HCT116 (cell line): ENCODE data around the gene CHID1.

Source experiments
- CBX3 ChIP-seq: IDR thresholded peaks from 2 replicates; pipeline ENCODE4 v1.6.1; 2012; ENCODE audit warnings: low read depth
- CTCF ChIP-seq, 3 experiments: fragments of 200-600 bp in 1 of 3; sonication (generic) in 1 of 3; IDR thresholded peaks in 2 of 3; conservative IDR thresholded peaks in 1 of 3; 2 replicates each; pipeline ENCODE4 v1.5.1; 2012 to 2017; ENCODE audit warnings: low read depth in 2 of 3, low read length in 2 of 3, antibody characterized with exemption in 1 of 3, borderline replicate concordance in 1 of 3, control low read depth in 1 of 3, mild to moderate bottlenecking in 1 of 3, mixed read lengths in 1 of 3, mixed run types in 1 of 3, moderate library complexity in 1 of 3; ENCODE audit not compliant: insufficient read depth in 1 of 3
- EZH2 ChIP-seq: fragments of 200-600 bp; sonication (generic); IDR thresholded peaks from 2 replicates; pipeline ENCODE4 v1.6.1; 2017; ENCODE audit warnings: antibody characterized with exemption, mixed run types
- EZH2phosphoT487 ChIP-seq: fragments of 200-600 bp; IDR thresholded peaks from 2 replicates; pipeline ENCODE4 v1.6.1; 2018; ENCODE audit warnings: antibody characterized with exemption, borderline replicate concordance
- MAX ChIP-seq: IDR thresholded peaks from 2 replicates; pipeline ENCODE4 v1.6.1; 2012
- POLR2A ChIP-seq: IDR thresholded peaks from 2 replicates; pipeline ENCODE4 v1.7.0; 2011; ENCODE audit warnings: borderline replicate concordance; ENCODE audit not compliant: insufficient read depth, insufficient read length; ENCODE audit errors: extremely low read depth
- POLR2AphosphoS5 ChIP-seq: IDR thresholded peaks from 2 replicates; pipeline ENCODE4 v1.6.1; 2011; ENCODE audit warnings: mild to moderate bottlenecking, low read depth, low read length, moderate library complexity
- RAD21 ChIP-seq: IDR thresholded peaks from 2 replicates; pipeline ENCODE4 v1.6.1; 2012; ENCODE audit warnings: low read depth, mild to moderate bottlenecking
- REST ChIP-seq: IDR thresholded peaks from 2 replicates; pipeline ENCODE4 v1.6.1; 2012; ENCODE audit warnings: low read depth
- SIN3A ChIP-seq: IDR thresholded peaks from 2 replicates; pipeline ENCODE4 v1.6.1; 2012; ENCODE audit warnings: low read depth
- SP1 ChIP-seq: IDR thresholded peaks from 2 replicates; pipeline ENCODE4 v1.6.1; 2012; ENCODE audit warnings: low read depth
- TCF7L2 ChIP-seq: IDR thresholded peaks from 2 replicates; pipeline ENCODE4 v1.7.0; 2011; ENCODE audit warnings: borderline replicate concordance, inconsistent platforms; ENCODE audit not compliant: insufficient read depth, insufficient read length; ENCODE audit errors: extremely low read depth
- TF ChIP-seq, protein P1 (sequence below): IDR thresholded peaks from 2 replicates; pipeline ENCODE4 v1.6.1; 2012

DNA sequence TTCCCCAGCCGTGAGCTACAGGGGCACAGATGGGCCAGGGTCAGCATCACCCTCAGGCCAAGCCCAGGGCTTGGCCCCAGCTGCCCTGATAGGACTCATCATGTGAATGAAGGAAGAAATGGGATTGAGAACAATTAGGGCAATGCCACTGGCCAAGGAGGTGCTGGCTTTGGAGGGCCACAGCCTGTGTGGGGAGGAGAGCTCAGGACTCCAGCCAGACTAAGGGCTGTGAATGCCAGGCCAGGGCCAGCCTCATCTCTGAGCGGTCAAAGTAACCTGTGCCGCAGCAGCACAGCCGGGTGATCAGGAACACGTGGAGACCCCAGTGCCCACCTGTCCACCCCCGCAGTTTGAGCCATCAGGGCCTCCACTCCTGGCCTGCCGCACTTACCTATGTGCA, 10.1 kb downstream of the CHID1 start:
- no peak for TF ChIP-seq MAX
- TF ChIP-seq CTCF (IDR thresholded peaks at IDR 0.05 in 2 of 3, conservative IDR thresholded peaks at IDR 0.05 in 1 of 3; ENCODE audit: borderline replicate concordance in 1 of 3, insufficient read depth in 1 of 3, low read depth in 2 of 3, low read length in 2 of 3) = no peak
- TF ChIP-seq POLR2A = no peak
- TF ChIP-seq SIN3A = no peak
- no peak for TF ChIP-seq EZH2
- TF ChIP-seq EZH2phosphoT487 = no peak
- no peak for TF ChIP-seq REST
- no peak for TF ChIP-seq CBX3
- TF ChIP-seq POLR2AphosphoS5 = no peak
- no peak for TF ChIP-seq TCF7L2
- TF ChIP-seq, protein P1, sequence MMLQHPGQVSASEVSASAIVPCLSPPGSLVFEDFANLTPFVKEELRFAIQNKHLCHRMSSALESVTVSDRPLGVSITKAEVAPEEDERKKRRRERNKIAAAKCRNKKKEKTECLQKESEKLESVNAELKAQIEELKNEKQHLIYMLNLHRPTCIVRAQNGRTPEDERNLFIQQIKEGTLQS = no peak
- TF ChIP-seq SP1 = no peak
- TF ChIP-seq RAD21 = no peak
